OCI-LY7 (cell line): ENCODE measurements around the gene F3.

Experiments
- CTCF ChIP-seq: fragments of 200-600 bp; sonication (generic); conservative IDR thresholded peaks from 2 replicates; pipeline ENCODE4 v1.5.1; 2014; ENCODE audit warnings: mild to moderate bottlenecking, antibody characterized with exemption, low read length, moderate library complexity, mixed read lengths
- EZH2phosphoT487 ChIP-seq: fragments of 200-600 bp; sonication (generic); IDR thresholded peaks from 2 replicates; pipeline ENCODE4 v1.6.1; 2018; ENCODE audit warnings: low read depth, borderline replicate concordance, mild to moderate bottlenecking, mixed run types, antibody characterized with exemption, low read length, moderate library complexity, mixed read lengths

GRCh38 chr1:94550800-94551241 lies 9.3 kb upstream of the F3 start:
- TF ChIP-seq CTCF: no peak
- no peak for TF ChIP-seq EZH2phosphoT487
